ENCODE results near the gene CD40.

- TF ChIP-seq CTCF (conservative IDR thresholded peaks at IDR 0.05; ENCODE audit: low read length) (no peak), EZH2phosphoT487 (IDR thresholded peaks at IDR 0.05; ENCODE audit: borderline replicate concordance) (no peak)
Observed at GRCh38 chr20:46088409-46089166, 29.5 kb upstream of the CD40 start.
